ENCODE data around the gene NKX2-8.

Gene NKX2-8

GRCh38 chr14:36582011-36582873 lies at the start of gene NKX2-8:
NKX2-8 (minus strand) TSS chr14:36582614; CDS start chr14:36582389, 225 bp downstream.
- peak; percentile 33 for DNase-seq

- DNase-seq, result no peak
Observed at GRCh38 chr14:36627981-36628380, 45.6 kb upstream of the NKX2-8 start.

DNA sequence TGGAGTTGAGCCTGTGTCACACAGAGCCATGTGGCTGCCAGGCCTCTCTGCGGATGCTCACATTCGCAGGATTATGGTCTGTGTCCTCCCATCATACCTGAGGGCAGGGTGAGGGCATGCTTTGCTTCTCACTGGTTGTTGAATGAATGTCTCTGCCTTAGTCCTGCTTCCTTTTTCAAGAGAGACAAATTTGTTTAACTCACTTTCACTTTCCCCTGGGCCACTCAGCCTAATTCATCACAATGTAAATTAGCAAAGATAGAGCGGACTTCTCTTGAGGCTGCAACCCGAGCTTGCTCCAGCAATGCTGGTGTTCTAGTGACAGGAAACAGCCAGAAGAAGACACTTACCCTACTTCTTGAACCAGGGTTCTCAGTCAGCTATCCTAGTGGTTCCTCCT lies 43.7 kb upstream of the NKX2-8 start:
- no peak for DNase-seq

DNA sequence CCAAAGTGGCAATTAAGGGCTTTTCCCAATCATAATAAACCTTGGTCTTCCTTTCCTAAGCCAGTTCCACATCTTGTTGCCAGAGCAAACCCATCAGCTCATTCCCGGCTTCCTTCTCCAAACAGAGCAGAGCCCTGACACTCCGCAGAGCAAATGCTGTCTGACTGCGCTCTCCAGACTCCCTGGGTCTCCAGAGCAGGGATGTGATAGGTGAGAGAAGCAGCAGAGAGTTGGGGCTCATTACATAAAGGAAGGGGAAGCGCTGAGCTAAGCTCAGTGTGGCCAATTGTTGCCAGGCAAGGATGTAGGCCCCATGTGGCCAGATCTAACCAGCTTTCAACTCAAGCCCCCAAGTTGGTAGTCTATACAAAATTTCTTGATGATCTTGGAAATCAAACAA lies 43.0 kb upstream of the NKX2-8 start:
- DNase-seq, result no peak

- no peak for DNase-seq
Observed at GRCh38 chr14:36625014-36625413, 42.6 kb upstream of the NKX2-8 start.

DNA sequence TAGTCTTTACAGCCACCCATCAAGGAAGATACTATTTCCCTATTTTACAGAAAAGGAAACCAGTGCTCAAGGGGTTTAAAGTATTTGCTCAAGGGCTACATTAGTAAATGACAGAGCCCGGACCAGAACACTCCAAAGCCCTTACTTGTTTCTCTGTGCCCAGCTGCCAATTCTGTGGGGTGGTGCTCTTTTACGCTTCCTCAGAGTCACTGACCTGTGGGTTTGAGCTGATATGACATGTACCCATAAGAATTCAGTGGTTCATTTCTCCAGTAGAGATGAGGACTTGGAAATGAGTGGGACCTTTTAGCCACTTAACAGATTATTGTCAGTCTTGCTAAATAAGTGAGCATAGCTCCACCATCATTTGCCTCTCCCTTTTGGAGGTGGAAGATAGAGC lies 37.4 kb upstream of the NKX2-8 start:
- DNase-seq, result no peak

- DNase-seq, result no peak
Observed at GRCh38 chr14:36619131-36619530, 36.7 kb upstream of the NKX2-8 start.

GRCh38 chr14:36618641-36619040 lies 36.2 kb upstream of the NKX2-8 start:
- DNase-seq, result no peak

- DNase-seq, result no peak
Observed at GRCh38 chr14:36617824-36618223, 35.4 kb upstream of the NKX2-8 start.

DNA sequence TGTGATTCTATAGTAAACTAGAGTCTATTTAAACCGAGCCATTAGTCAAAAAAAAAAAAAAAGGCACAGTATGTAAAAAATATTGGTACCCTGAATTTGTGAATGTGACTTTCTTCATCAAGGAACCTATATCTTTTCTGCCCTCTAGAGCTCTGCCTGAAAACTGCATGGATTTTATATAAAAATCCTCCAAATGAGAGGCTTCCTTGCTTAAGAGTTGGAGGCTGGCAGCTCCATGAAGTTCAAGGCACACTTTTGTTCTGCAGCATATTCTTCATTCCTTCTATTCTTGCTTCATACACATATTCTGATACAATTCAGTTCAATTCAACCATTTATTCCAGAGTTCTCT lies 23.1 kb upstream of the NKX2-8 start:
- DNase-seq, result peak; percentile 20

DNA sequence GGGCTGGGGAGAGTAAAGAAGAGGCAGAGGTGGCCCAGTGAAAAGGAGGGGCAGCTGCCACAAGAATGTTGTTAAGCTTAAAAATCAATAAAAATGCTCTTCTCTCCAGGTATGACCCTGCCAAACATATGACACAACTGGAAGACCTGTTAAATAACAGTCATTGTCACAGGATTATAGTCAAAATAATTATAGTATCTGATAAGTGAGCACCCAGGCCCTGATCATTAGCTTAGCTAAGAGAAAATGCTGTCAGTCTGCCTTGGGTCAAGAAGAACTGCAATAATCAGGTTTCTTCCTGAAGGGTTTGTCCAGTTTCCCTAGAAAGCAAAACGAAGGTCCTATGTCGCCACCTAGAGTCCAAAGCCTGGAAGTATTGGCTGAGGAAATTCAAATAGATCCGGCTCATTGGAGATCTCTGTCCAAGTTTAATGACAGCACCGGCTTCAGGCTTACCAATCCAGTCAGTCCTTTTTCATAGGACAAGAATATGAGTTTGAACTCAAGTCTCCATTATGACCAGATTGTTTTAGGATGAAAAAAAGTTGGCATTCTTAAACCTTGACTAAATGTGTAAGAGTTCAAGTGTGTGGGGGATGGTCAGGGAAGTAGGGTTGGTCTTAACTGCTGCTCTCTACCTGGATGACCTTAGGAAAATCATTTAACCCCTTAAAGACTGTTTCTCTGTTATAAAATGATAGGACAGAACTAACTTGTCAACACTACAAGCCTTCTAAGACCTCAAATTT lies 22.5 kb upstream of the NKX2-8 start:
- peak; percentile 93 for DNase-seq

- no peak for DNase-seq
Observed at GRCh38 chr14:36600431-36600830, 18.0 kb upstream of the NKX2-8 start.

- DNase-seq, result no peak
Observed at GRCh38 chr14:36591482-36591881, 9.1 kb upstream of the NKX2-8 start.

DNA sequence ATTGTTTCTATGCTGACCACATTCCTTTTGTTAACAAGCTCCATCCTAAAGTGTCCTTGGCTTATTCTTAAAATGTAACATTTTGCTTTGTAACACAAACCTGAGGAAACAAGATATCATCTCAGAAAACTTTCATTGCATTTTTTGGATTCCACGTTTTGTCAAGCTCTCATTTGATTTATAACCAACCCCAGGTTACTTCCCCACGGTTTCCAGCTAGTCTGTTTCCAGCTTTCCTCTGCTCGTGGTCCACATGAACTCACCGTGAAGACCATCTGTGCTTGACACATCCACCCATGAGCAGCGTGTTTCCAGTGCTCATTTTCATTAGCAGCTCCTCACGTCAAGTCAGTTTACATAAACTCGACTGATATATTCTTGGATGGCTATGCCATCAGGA lies 6.4 kb upstream of the NKX2-8 start:
- DNase-seq, result no peak

GRCh38 chr14:36588119-36588518 lies 5.7 kb upstream of the NKX2-8 start:
- DNase-seq, result no peak

DNA sequence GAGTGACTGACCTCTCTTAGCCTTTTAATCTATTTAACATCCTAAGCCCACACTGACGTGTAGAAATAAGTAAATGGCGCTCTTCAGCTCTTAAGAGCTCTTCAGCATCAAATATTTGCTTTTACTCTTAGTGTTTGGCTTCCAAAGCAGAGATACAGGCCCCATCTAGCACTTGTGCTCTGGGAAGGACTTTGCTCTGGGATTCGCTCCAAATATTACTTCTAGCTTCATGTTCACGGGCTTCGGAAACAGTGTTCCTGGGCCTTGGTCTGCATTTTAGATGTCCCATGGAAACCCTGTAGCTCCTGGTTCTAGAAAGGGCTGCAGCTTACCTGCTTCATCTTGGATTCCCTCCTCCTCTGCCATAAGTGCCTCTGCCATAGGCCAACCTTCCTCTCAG lies 2.7 kb upstream of the NKX2-8 start:
- peak; percentile 97 for DNase-seq

GRCh38 chr14:36583893-36584811 lies 1.7 kb upstream of the NKX2-8 start:
- DNase-seq, result no peak

DNA sequence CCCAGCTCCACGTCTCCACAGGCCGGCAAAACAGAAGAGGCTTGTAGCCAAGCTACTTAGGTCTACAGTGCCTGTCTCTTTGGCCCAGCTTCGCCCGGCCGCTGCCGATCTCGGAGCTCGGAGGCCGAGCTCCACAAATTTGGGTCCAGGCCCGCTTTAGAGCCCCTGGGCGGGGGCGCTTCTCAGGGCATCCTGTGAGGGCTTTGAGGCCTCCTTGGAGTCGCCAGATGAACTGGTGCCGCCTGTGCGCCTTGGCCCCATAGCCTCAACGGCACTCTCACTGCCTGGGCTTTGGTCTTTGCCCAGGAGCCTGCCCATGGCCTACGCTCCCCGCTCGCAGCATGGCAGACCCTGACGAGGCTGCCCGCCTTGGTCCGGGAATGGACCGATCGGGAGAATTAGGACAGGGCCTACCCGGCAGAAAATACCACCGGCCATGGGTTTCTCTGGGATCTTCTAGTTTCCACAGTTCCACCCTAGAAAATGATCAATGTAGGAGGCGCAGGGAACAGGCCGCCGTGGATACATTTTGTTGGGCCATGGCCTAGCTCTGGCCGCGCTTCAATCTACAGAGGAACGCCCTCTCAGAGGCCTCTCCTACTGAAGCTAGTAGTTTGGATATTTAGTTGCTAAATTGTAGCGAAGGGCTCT lies 953 bp upstream of the NKX2-8 start:
- no peak for DNase-seq

DNA sequence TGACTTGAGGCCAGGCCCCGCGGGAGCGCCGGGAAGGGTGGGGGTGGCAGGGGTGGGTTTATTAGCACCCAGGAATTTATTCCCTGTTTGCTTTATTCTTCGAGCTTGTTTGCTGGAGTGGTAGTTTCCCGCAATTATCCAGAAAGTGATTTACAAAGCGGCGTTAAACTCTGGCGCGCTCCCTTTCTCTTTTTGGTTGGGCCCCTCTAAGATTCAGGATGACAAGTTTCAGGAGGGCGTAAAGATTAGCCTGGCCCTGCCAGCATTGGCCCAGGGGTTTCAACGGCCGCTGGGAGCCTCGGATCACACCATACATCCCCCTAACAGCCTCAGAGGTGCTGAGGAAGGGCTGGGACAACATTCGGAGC lies 444 bp upstream of the NKX2-8 start:
- DNase-seq, result no peak

- DNase-seq, result peak; percentile 50
Observed at GRCh38 chr14:36580856-36581831, 1.3 kb downstream of the NKX2-8 start.

GRCh38 chr14:36580141-36580855 lies 2.1 kb downstream of the NKX2-8 start:
- DNase-seq, result no peak

Measured in NCI-H510A treated with DMSO at 0.1 percent for 48 hours (cell line).